ENCODE data around the gene FGF2. TPM values are rescaled to one million over a fixed set of nuclear protein-coding genes. Genes with fewer than 3 reads are reported as not detected.

Gene FGF2
- total RNA-seq, 1 experiment from 2014 or later = 115 TPM

- no peak overlapping the region for H3K27ac Mint-ChIP-seq
- ChIA-PET CTCF (interaction anchor here (0.9 kb wide), 1 partner anchor 141 kb away, joined by 3 read pairs; no protein-coding TSS in a partner anchor), POLR2A (interaction anchor here (0.6 kb wide), 1 partner anchor 146 kb away, joined by 3 read pairs; no protein-coding TSS in a partner anchor)
- H3K4me3 Mint-ChIP-seq = no peak overlapping the region
- H3K4me1 Mint-ChIP-seq = peaks cover 20% of the 10 kb centered on the region
- TF ChIP-seq ZNF281 (CRISPR knock-in tag; IDR thresholded peaks at IDR 0.05) (no peak), FOXP4 (CRISPR knock-in tag; IDR thresholded peaks at IDR 0.05) (no peak), CTCF (IDR thresholded peaks at IDR 0.05) (no peak), SOX15 (CRISPR knock-in tag; IDR thresholded peaks at IDR 0.05) (no peak), NR1H2 (CRISPR knock-in tag; IDR thresholded peaks at IDR 0.05) (no peak), ETV6 (CRISPR knock-in tag; IDR thresholded peaks at IDR 0.05) (no peak), NFYB (CRISPR knock-in tag; conservative IDR thresholded peaks at IDR 0.05; ENCODE audit: low read depth) (no peak), ZNF263 (CRISPR knock-in tag; IDR thresholded peaks at IDR 0.05; ENCODE audit: low read depth) (no peak), TCF7 (CRISPR knock-in tag; IDR thresholded peaks at IDR 0.05; ENCODE audit: low read depth) (no peak), NR2C2 (CRISPR knock-in tag; IDR thresholded peaks at IDR 0.05) (no peak), OVOL2 (CRISPR knock-in tag; IDR thresholded peaks at IDR 0.05; ENCODE audit: borderline replicate concordance) (no peak), KAT7 (CRISPR knock-in tag; IDR thresholded peaks at IDR 0.05; ENCODE audit: borderline replicate concordance) (no peak), ZNF423 (CRISPR knock-in tag; IDR thresholded peaks at IDR 0.05) (no peak), ZNF396 (CRISPR knock-in tag; IDR thresholded peaks at IDR 0.05; ENCODE audit: borderline replicate concordance) (no peak), FOXJ3 (CRISPR knock-in tag; IDR thresholded peaks at IDR 0.05; ENCODE audit: borderline replicate concordance) (no peak), CREM (CRISPR knock-in tag; IDR thresholded peaks at IDR 0.05) (no peak), RELA (CRISPR knock-in tag; IDR thresholded peaks at IDR 0.05; ENCODE audit: borderline replicate concordance) (no peak), IRF2 (CRISPR knock-in tag; IDR thresholded peaks at IDR 0.05; ENCODE audit: borderline replicate concordance, low read depth) (no peak)
- TF ChIP-seq, protein P1, sequence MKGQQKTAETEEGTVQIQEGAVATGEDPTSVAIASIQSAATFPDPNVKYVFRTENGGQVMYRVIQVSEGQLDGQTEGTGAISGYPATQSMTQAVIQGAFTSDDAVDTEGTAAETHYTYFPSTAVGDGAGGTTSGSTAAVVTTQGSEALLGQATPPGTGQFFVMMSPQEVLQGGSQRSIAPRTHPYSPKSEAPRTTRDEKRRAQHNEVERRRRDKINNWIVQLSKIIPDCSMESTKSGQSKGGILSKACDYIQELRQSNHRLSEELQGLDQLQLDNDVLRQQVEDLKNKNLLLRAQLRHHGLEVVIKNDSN (CRISPR knock-in tag; IDR thresholded peaks at IDR 0.05) = no peak
- TF ChIP-seq, protein P2, sequence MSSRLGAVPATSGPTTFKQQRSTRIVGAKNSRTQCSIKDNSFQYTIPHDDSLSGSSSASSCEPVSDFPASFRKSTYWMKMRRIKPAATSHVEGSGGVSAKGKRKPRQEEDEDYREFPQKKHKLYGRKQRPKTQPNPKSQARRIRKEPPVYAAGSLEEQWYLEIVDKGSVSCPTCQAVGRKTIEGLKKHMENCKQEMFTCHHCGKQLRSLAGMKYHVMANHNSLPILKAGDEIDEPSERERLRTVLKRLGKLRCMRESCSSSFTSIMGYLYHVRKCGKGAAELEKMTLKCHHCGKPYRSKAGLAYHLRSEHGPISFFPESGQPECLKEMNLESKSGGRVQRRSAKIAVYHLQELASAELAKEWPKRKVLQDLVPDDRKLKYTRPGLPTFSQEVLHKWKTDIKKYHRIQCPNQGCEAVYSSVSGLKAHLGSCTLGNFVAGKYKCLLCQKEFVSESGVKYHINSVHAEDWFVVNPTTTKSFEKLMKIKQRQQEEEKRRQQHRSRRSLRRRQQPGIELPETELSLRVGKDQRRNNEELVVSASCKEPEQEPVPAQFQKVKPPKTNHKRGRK (CRISPR knock-in tag; IDR thresholded peaks at IDR 0.05; ENCODE audit: borderline replicate concordance) = no peak
- ATAC-seq = no peak
- H3K9me3 Mint-ChIP-seq = peaks cover 11% of the 10 kb centered on the region
- no peaks in the 10 kb centered on the region for H3K27me3 Mint-ChIP-seq (ENCODE audit: low read depth)
- no peak for DNase-seq (ENCODE audit: low spot score)
- H3K36me3 Mint-ChIP-seq = peaks cover 35% of the 10 kb centered on the region
These were observed 71.9 kb downstream of the FGF2 start for GRCh38 chr4:122898370-122899150.
